Measurements from ENCODE around the gene KIAA2012.

DNA sequence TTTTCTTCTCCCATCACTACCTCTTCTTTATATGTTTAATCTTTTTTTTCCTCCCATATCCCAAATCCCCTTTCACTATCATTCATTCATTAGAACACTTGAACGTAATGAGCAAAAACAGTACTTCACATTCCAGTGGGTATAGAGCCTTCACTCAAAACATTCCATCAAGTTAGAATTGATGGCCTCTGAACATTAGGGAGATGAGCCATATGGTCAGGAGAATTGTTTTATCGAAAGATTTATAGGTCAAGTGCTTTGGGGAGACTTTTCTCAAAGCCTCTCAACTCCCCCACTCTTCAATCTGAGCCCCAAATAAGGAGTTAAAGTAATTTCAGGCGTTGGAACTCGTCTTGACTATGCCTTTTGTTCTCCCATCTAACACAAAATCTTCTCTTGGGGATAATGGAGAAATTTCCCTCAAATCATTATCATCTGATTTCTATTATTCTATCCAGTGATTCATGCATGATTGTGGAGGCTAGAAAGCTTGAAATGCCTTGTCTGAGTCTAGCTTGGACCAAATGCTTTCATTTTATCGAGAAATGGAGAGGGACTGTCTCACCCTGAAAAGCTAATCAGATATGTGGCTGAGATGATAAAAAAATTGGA is 79.2 kb downstream of the KIAA2012 start:
- TF ChIP-seq JUND (IDR thresholded peaks at IDR 0.05; ENCODE audit: low read length) (no peak), SP1 (IDR thresholded peaks at IDR 0.05; ENCODE audit: low read depth, low read length) (no peak), POLR2A (IDR thresholded peaks at IDR 0.05; ENCODE audit: control extremely low read depth in 1 of 2, low read depth in 2 of 2, low read length in 2 of 2) (no peak)
- TF ChIP-seq, protein P1, sequence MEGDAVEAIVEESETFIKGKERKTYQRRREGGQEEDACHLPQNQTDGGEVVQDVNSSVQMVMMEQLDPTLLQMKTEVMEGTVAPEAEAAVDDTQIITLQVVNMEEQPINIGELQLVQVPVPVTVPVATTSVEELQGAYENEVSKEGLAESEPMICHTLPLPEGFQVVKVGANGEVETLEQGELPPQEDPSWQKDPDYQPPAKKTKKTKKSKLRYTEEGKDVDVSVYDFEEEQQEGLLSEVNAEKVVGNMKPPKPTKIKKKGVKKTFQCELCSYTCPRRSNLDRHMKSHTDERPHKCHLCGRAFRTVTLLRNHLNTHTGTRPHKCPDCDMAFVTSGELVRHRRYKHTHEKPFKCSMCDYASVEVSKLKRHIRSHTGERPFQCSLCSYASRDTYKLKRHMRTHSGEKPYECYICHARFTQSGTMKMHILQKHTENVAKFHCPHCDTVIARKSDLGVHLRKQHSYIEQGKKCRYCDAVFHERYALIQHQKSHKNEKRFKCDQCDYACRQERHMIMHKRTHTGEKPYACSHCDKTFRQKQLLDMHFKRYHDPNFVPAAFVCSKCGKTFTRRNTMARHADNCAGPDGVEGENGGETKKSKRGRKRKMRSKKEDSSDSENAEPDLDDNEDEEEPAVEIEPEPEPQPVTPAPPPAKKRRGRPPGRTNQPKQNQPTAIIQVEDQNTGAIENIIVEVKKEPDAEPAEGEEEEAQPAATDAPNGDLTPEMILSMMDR (IDR thresholded peaks at IDR 0.05; ENCODE audit: control extremely low read depth in 1 of 3, insufficient read depth in 1 of 3, low read depth in 1 of 3, low read length in 3 of 3): no peak

Data from H1 (cell line).